ENCODE measurements around the gene MTG1.
A peak's percentile ranks its signal among the peaks of the same experiment; 100 is the strongest.

Gene MTG1

GRCh38 chr10:133394801-133395221, 854 bp downstream of the MTG1 start:
- Histone ChIP-seq H3K27ac (peak overlapping the region; percentile 10 to 88), H3K4me3 (peak overlapping the region; percentile 99)
- DNase-seq (ENCODE audit: low spot score): no peak
- no peak for TF ChIP-seq CTCF (IDR thresholded peaks at IDR 0.05)

GRCh38 chr10:133396035-133396624, 2.2 kb downstream of the MTG1 start:
- no peak for TF ChIP-seq CTCF (IDR thresholded peaks at IDR 0.05)
- H3K27ac ChIP-seq: no peak overlapping the region
- H3K4me3 ChIP-seq: no peak overlapping the region
- DNase-seq (ENCODE audit: low spot score): peak; percentile 53

GRCh38 chr10:133397938-133398337, 4.0 kb downstream of the MTG1 start:
- H3K27ac ChIP-seq: no peak overlapping the region
- no peak for DNase-seq (ENCODE audit: low spot score)
- no peak for TF ChIP-seq CTCF (IDR thresholded peaks at IDR 0.05)
- no peak overlapping the region for H3K4me3 ChIP-seq

GRCh38 chr10:133399123-133399601, 5.2 kb downstream of the MTG1 start:
- DNase-seq (ENCODE audit: low spot score): peak; percentile 61
- no peak overlapping the region for H3K4me3 ChIP-seq
- no peak for TF ChIP-seq CTCF (IDR thresholded peaks at IDR 0.05)
- H3K27ac ChIP-seq: no peak overlapping the region

GRCh38 chr10:133400624-133401424, 6.9 kb downstream of the MTG1 start:
- Histone ChIP-seq H3K27ac (no peak overlapping the region), H3K4me3 (no peak overlapping the region)
- no peak for DNase-seq (ENCODE audit: low spot score)
- TF ChIP-seq CTCF (IDR thresholded peaks at IDR 0.05): no peak

DNA sequence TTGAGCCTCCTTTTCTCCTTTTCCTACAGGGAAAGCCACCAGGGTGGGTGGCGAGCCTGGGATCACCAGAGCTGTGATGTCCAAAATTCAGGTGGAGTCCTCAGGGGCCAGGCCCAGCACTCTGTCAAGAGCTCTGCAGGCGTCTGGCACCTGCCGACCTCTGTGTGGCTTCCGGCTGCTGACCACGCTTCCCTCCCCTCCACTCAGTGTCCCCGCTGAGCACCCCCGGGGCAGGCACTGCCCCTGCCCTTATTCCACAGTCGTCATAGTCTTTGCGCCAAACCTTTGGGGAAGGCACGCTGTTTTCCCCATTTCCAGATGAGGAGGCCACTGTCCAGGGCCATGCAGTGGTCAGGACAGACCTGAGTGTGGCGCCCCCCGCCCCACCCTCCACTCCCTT, 7.5 kb downstream of the MTG1 start:
- no peak for TF ChIP-seq CTCF (IDR thresholded peaks at IDR 0.05)
- DNase-seq (ENCODE audit: low spot score): no peak
- H3K4me3 ChIP-seq: no peak overlapping the region
- H3K27ac ChIP-seq: no peak overlapping the region
